ENCODE measurements around the gene ZSWIM4. TPM values are rescaled to one million over a fixed set of nuclear protein-coding genes. Genes with fewer than 3 reads are reported as not detected.
"Not testable (repeated sequence)": the region's sequence is repeated elsewhere in the genome, so short reads cannot be mapped to it uniquely, and the experiment has no call there.

The ZSWIM4 gene
- total RNA-seq, 2 donors from 2014 or later: 9.7 to 14.2 TPM

GRCh38 chr19:13778398-13778797 is 16.8 kb upstream of the ZSWIM4 start:
- no peak overlapping the region for H3K27ac ChIP-seq
- H3K27me3 ChIP-seq (replicated peaks; ENCODE audit: insufficient read depth): no peaks in the 10 kb centered on the region
- DNase-seq (ENCODE audit: low spot score): no peak
- no peaks in the 10 kb centered on the region for H3K9me3 ChIP-seq
- 87% methylated on average over 9 of the region's 9 CpGs for whole genome bisulfite sequencing
- H3K36me3 ChIP-seq: peaks cover 4 to 13% of the 10 kb centered on the region in 2 donors
- H3K4me1 ChIP-seq (replicated peaks): peaks cover 9% of the 10 kb centered on the region
- no peak for TF ChIP-seq POLR2A (IDR thresholded peaks at IDR 0.05)
- TF ChIP-seq CTCF (IDR thresholded peaks at IDR 0.05): no peak
- no peak for TF ChIP-seq POLR2AphosphoS5 (IDR thresholded peaks at IDR 0.05)
- intact Hi-C loops (cut with DNase I): loop anchor here (10.0 kb wide), 1 partner anchor 306 kb away; the partner anchor contains the start of gene C19orf67
- H3K4me3 ChIP-seq: no peak overlapping the region

- TF ChIP-seq CTCF (IDR thresholded peaks at IDR 0.05): no peak
- no peak for DNase-seq (ENCODE audit: low spot score)
- no peaks in the 10 kb centered on the region for H3K9me3 ChIP-seq
- no peak overlapping the region for H3K4me3 ChIP-seq
- H3K27me3 ChIP-seq (replicated peaks; ENCODE audit: insufficient read depth): no peaks in the 10 kb centered on the region
- H3K36me3 ChIP-seq: peaks cover 4 to 13% of the 10 kb centered on the region in 2 donors
- intact Hi-C loops (cut with DNase I): loop anchor here (10.0 kb wide), 1 partner anchor 306 kb away; the partner anchor contains the start of gene C19orf67
- 87% methylated on average over 6 of the region's 6 CpGs for WGBS
- peaks cover 5% of the 10 kb centered on the region for H3K4me1 ChIP-seq (replicated peaks)
- H3K27ac ChIP-seq: no peak overlapping the region
Observed at GRCh38 chr19:13778847-13779246, 16.4 kb upstream of the ZSWIM4 start.

GRCh38 chr19:13779794-13780193 is 15.4 kb upstream of the ZSWIM4 start:
- peaks cover 4 to 13% of the 10 kb centered on the region in 2 donors for H3K36me3 ChIP-seq
- not testable (repeated sequence) for H3K9me3 ChIP-seq; H3K4me3 ChIP-seq; H3K4me1 ChIP-seq (replicated peaks); H3K27ac ChIP-seq; DNase-seq (ENCODE audit: low spot score); H3K27me3 ChIP-seq (replicated peaks; ENCODE audit: insufficient read depth)
- intact Hi-C loops (cut with DNase I): loop anchor here (10.0 kb wide), 1 partner anchor 305 kb away; the partner anchor contains the start of gene C19orf67
- WGBS: 96% methylated on average over 8 of the region's 8 CpGs

- 1% methylated on average over 5 of the region's 5 CpGs for WGBS
- intact Hi-C loops (cut with DNase I): no loop called here
- Histone ChIP-seq H3K36me3 (peaks cover 4 to 13% of the 10 kb centered on the region in 2 donors), H3K27ac (peak overlapping the region in 1 of 2 donors; percentile 19), H3K4me1 (replicated peaks) (no peaks in the 10 kb centered on the region), H3K9me3 (no peaks in the 10 kb centered on the region), H3K4me3 (no peak overlapping the region), H3K27me3 (replicated peaks; ENCODE audit: insufficient read depth) (no peaks in the 10 kb centered on the region)
- TF ChIP-seq POLR2AphosphoS5 (IDR thresholded peaks at IDR 0.05) (peak; percentile 43), POLR2A (IDR thresholded peaks at IDR 0.05) (no peak), CTCF (IDR thresholded peaks at IDR 0.05) (no peak)
- no peak for DNase-seq (ENCODE audit: low spot score)
Observed at GRCh38 chr19:13781547-13781946, 13.7 kb upstream of the ZSWIM4 start.

- no peaks in the 10 kb centered on the region for H3K4me1 ChIP-seq (replicated peaks)
- WGBS: 72% methylated on average over 8 of the region's 8 CpGs
- intact Hi-C loops (cut with DNase I): no loop called here
- H3K27ac ChIP-seq: no peak overlapping the region
- no peaks in the 10 kb centered on the region for H3K27me3 ChIP-seq (replicated peaks; ENCODE audit: insufficient read depth)
- DNase-seq (ENCODE audit: low spot score): no peak
- H3K9me3 ChIP-seq: no peaks in the 10 kb centered on the region
- peaks cover 4 to 13% of the 10 kb centered on the region in 2 donors for H3K36me3 ChIP-seq
- H3K4me3 ChIP-seq: no peak overlapping the region
- TF ChIP-seq CTCF (IDR thresholded peaks at IDR 0.05) (no peak), POLR2AphosphoS5 (IDR thresholded peaks at IDR 0.05) (no peak)
Observed at GRCh38 chr19:13782537-13782936, 12.7 kb upstream of the ZSWIM4 start.

Data from prostate gland (tissue), 2 donors.